ENCODE measurements around the gene CLCNKB. TPM values are rescaled to one million over a fixed set of nuclear protein-coding genes. Genes with fewer than 3 reads are reported as not detected.
A peak's percentile ranks its signal among the peaks of the same experiment; 100 is the strongest.

The CLCNKB gene
- total RNA-seq, 1 donor from 2014 or later, result 0.18 TPM

GRCh38 chr1:16007671-16008341, 35.8 kb upstream of the CLCNKB start:
- TF ChIP-seq CTCF (IDR thresholded peaks at IDR 0.05), result no peak
- Histone ChIP-seq H3K27me3 (ENCODE audit: low read depth) (no peaks in the 10 kb centered on the region), H3K36me3 (no peaks in the 10 kb centered on the region), H3K27ac (no peak overlapping the region), H3K4me1 (peaks cover 8% of the 10 kb centered on the region), H3K9me3 (no peaks in the 10 kb centered on the region), H3K4me3 (no peak overlapping the region)
- intact Hi-C loops (cut with DNase I), result no loop called here
- ATAC-seq, result no peak
- no peak for DNase-seq

DNA sequence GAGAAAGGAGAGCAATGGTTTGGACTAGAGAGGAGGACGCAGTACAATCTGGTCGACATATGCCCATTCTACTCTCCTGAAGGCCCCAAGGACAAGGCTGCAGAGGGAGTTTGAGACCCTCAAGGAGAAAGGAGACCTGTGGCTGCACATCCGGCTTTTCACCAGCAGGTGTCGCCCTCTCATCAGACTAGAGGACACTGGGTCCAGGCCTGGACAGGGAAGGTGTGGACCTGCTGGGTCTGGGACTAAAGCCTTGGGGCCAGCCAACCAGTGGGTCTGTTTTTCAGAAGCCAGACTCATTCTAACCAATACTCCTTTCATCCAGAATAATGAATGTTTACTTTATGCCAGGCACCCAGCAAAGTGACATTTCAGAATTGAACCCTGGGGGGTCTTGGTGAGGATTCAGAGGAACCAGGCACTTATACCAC, 34.5 kb upstream of the CLCNKB start:
- peak; percentile 62 to 78 for ATAC-seq
- TF ChIP-seq CTCF (IDR thresholded peaks at IDR 0.05), result peak; percentile 99
- intact Hi-C loops (cut with DNase I), result no loop called here
- Histone ChIP-seq H3K27ac (no peak overlapping the region), H3K9me3 (no peaks in the 10 kb centered on the region), H3K4me1 (peaks cover 18% of the 10 kb centered on the region), H3K4me3 (no peak overlapping the region), H3K36me3 (no peaks in the 10 kb centered on the region), H3K27me3 (ENCODE audit: low read depth) (no peaks in the 10 kb centered on the region)
- DNase-seq, result peak; percentile 86

DNA sequence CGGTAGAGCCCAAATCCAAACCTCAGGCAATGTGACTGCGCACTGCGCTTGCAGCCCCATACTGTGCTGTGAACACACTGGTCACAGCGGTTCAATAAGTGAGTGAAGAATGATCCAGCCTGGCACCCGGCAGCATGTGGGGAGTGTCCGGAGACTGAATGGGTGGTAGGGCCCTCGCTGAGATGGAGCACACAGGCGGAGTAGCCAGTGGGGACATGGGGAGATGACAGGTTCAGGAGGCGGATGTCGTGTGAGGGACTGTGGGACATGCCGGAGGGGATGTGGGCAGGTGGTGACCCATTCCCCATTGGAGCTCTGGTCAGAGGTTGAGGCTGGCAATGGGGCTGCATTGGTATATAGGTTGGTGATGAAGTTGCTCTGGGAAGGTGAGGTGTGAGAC, 33.9 kb upstream of the CLCNKB start:
- no peaks in the 10 kb centered on the region for H3K9me3 ChIP-seq
- TF ChIP-seq CTCF (IDR thresholded peaks at IDR 0.05), result no peak
- peaks cover 20% of the 10 kb centered on the region for H3K4me1 ChIP-seq
- no peak for DNase-seq
- ATAC-seq, result no peak
- H3K27me3 ChIP-seq (ENCODE audit: low read depth), result no peaks in the 10 kb centered on the region
- no peak overlapping the region for H3K27ac ChIP-seq
- no peak overlapping the region for H3K4me3 ChIP-seq
- intact Hi-C loops (cut with DNase I), result no loop called here
- H3K36me3 ChIP-seq, result no peaks in the 10 kb centered on the region

DNA sequence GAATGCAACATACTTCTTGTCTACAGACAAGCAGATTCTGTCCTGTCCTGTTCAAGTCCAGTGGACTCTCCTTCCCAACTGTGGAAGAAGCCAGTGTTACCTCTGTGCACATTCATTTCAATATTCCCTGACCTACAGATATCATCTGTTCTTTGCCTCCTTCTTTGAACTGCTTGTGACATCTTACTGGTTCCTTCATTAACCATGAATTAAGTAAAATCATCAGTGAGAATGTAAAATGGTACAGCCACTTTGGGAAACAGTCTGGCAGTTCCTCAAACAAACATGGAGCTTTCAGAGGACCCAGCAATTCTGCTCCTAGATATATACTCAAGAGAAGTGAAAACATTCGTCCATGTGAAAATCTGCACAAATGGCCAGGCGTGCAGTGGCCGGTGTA, 32.7 kb upstream of the CLCNKB start:
- H3K27ac ChIP-seq, result no peak overlapping the region
- no peaks in the 10 kb centered on the region for H3K27me3 ChIP-seq (ENCODE audit: low read depth)
- H3K4me3 ChIP-seq, result no peak overlapping the region
- no peaks in the 10 kb centered on the region for H3K9me3 ChIP-seq
- H3K4me1 ChIP-seq, result peaks cover 25% of the 10 kb centered on the region
- no peaks in the 10 kb centered on the region for H3K36me3 ChIP-seq
- DNase-seq, result no peak
- TF ChIP-seq CTCF (IDR thresholded peaks at IDR 0.05), result no peak
- intact Hi-C loops (cut with DNase I), result no loop called here
- ATAC-seq, result no peak

- no peak for TF ChIP-seq CTCF (IDR thresholded peaks at IDR 0.05)
- no peaks in the 10 kb centered on the region for H3K36me3 ChIP-seq
- ATAC-seq (no peak), DNase-seq (no peak)
- H3K9me3 ChIP-seq, result no peaks in the 10 kb centered on the region
- peak overlapping the region; percentile 51 for H3K4me3 ChIP-seq
- no peaks in the 10 kb centered on the region for H3K27me3 ChIP-seq (ENCODE audit: low read depth)
- intact Hi-C loops (cut with DNase I), result no loop called here
- H3K27ac ChIP-seq, result no peak overlapping the region
- peaks cover 25% of the 10 kb centered on the region for H3K4me1 ChIP-seq
Measured at GRCh38 chr1:16011936-16012589, 31.5 kb upstream of the CLCNKB start.
